SKM-1 (cell line): ENCODE measurements around the gene SMARCAD1.

Experiments
- DNase-seq: peaks from one replicate; lab custom pipeline; 2025; ENCODE audit not compliant: unreplicated experiment; lab: John Stamatoyannopoulos, UW

Gene SMARCAD1

DNA sequence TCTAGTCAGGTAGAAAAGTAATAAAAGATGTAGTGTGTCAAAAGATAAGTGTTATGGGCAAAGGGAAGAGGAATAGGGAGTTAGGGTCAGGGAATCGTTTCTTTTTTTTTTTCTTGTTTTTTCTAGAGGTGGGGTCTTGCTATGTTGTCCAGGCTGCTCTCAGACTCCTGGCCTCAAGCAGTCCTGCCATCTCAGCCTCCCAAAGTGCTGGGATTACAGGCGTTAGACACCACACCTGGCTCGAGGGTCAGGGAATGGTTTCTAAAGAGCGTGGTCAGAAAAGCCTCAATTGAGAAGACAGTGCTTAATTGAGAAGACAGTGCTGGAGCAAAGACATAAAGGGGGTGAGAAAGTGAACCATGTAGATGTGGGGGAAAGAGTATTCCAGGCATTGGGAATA is 19.1 kb downstream of the SMARCAD1 start:
- no peak for DNase-seq

- DNase-seq, result no peak
These were observed 21.0 kb downstream of the SMARCAD1 start for GRCh38 chr4:94228493-94229216.

DNA sequence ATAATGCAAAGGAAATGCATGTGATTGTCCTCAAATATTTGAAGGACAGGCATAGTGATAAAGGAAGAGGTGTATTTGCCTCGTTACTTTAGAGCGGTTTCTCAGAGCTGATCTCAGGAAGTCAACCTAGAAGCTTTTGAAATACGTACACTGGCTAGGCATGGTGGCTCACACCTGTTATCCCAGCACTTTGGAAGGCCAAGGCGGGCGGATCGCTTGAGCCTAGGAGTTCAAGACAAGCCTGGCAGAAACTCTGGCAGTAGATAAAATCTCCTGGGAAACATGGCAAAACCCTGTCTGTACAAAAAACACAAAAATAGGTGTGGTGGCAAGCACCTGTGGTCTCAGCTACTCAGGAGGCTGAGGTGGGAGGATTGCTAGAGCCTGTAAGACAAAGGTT is 24.9 kb downstream of the SMARCAD1 start:
- no peak for DNase-seq

DNA sequence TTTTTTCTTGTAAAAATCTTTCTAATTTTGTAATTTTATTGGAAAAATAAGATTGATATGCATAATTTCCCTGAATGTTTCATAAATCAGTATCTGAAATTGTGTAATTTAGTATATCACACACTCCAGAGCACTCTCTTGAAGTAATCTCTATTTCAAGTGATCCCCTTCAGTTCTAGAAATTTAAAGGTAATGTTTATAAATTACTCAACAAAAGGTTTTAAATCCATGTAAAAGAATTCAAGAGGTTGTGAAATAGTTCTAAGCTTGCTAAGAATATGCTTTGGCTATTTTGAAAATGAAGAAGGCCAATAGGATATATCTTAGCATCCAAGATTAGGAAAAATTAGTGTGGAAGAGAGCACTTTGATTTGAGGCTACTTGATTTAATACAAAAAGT is 28.2 kb downstream of the SMARCAD1 start:
- DNase-seq, result no peak

- no peak for DNase-seq
These were observed 29.6 kb downstream of the SMARCAD1 start for GRCh38 chr4:94237271-94237670.

DNA sequence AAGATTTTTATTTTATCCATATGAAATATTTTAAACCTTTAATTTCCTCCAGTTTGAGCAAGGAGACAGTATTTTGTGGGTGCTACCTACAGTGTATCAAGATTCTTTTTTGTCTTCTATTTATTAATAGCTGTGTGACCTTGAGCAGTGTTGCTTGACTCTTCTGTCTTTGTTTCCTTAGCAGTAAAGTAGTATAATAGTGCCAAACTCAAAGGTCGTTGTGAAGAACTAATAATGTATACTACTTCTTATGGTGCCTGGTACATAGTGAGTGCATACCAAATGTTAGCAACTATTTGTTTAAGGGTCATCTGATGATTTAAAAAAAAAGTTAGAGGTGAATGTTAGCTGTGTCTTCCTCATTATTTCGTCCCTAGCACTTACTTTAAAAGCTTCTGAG is 30.5 kb downstream of the SMARCAD1 start:
- DNase-seq, result no peak

- DNase-seq, result no peak
These were observed 32.7 kb downstream of the SMARCAD1 start for GRCh38 chr4:94240384-94240783.

DNA sequence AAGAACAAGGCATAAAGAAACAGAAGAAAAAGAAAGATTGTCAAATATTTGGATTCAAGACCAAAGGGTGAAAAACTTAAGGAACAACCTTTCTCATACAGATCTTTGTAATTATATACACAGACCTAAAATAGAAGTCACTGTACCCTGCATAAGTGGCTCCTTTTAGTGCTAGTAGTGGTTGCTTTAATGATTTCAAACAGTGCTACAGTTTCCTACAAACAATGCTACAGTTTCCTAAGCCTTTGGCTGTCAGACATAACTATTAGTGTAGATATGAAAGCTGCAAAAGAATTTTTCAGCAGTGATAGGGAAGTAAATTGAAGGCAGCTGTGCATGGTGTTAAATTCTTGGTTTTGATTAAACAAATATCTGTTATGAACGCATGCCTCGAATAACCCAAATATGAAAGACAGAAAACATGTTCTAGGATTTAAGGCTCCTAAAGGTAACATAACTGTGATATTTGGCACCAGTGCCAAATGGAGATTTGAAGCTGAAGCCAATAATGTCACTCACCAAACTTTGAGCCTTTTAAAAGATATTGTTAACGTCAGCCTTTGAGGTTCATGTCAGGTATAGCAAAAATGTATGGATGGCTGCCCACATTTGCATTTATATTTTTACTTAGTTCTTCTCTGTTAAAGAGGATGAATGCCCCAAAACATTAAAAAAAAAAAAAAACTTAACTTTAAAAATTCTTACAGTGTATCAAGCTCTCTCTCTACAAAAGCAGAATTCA is 36.6 kb downstream of the SMARCAD1 start:
- DNase-seq, result no peak

GRCh38 chr4:94244829-94245185 is 37.1 kb downstream of the SMARCAD1 start:
- DNase-seq, result no peak

DNA sequence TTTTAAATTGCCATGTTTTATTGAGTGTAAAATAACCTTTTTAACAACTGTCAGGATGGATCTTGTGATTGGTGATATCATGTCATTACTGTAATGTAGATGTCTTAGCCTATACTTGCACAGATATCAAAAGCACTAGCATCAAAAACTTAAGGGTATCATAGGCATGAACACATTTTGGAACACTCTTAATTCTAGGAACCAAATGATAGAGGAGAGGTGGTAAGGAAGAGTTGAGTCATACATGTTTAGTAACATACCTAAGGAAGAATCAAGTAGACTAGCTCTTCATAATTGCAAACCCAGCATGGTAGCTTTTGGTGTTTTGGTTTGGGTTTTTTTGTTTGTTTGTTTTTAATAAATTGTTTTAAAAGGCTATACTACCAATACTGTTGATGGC is 43.4 kb downstream of the SMARCAD1 start:
- DNase-seq, result no peak

GRCh38 chr4:94253036-94253435 is 45.4 kb downstream of the SMARCAD1 start:
- DNase-seq, result no peak

- no peak for DNase-seq
These were observed 48.6 kb downstream of the SMARCAD1 start for GRCh38 chr4:94256144-94256783.

DNA sequence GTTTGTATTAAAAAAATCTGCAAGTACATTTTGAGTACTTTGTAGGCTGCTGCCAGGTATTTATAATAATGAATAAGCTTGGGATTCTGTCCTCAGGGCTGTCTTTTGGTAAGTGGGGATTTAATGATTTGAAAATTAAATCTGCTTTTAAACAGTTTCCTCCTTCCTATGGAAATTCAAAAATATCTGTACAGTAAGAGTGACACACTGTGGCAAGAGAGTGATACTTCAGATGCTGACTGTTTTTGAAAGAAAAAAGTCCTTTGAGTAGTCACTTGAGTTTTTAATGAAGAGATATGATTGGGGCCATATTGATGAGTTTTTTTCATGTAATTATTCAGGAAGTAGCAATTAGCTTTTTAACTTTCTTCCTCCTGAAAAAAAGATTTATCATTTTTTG is 49.2 kb downstream of the SMARCAD1 start:
- no peak for DNase-seq

- no peak for DNase-seq
These were observed 54.7 kb downstream of the SMARCAD1 start for GRCh38 chr4:94262163-94263016.

GRCh38 chr4:94267037-94267436 is 59.4 kb downstream of the SMARCAD1 start:
- DNase-seq, result no peak

GRCh38 chr4:94271248-94271647 is 63.6 kb downstream of the SMARCAD1 start:
- DNase-seq, result no peak

- DNase-seq, result no peak
These were observed 67.2 kb downstream of the SMARCAD1 start for GRCh38 chr4:94274912-94275311.

DNA sequence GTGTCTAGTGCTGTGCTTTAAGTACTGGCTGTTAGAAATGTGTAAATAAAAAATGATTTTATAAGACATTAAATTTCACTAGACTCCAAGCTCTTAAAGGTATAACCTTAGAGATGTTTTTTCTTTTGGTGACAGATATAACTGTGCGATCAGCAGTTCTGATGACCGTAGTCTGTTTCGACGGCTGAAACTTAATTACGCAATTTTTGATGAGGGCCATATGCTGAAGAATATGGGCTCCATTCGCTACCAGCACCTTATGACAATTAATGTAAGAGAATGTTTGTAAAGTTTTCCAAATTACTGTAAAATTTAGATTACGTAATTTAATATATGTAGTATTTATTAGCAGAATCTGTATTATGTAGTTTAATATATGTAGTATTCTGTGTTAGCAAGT is 68.5 kb downstream of the SMARCAD1 start:
- DNase-seq, result no peak

DNA sequence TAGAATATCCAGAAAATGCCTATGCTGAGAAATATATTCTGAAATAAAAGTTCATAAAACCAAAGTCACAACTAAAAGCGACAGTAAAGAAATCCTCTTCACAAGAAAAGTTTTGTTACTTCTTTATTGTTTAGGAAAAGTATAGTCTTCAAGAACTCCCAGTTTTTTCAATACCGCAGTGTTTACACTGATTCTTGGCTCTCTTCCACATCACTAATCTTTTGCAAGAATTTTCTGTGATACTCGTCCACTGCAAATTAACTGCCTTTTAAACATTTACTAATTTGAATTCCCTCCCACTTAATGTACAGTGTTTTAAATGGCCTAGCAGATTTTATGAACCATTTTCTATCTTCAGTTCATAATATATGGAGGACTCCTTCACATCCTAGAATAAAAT is 69.9 kb downstream of the SMARCAD1 start:
- DNase-seq, result no peak

GRCh38 chr4:94278781-94279180 is 71.1 kb downstream of the SMARCAD1 start:
- no peak for DNase-seq

GRCh38 chr4:94284889-94285288 is 77.2 kb downstream of the SMARCAD1 start:
- no peak for DNase-seq
